Measurements from ENCODE around the gene TTI1. TPM values are rescaled to one million over a fixed set of nuclear protein-coding genes. Genes with fewer than 3 reads are reported as not detected.

Gene TTI1
- total RNA-seq, 1 experiment from 2014 or later, result 26.6 TPM

GRCh38 chr20:38000293-38000692 lies 33.0 kb downstream of the TTI1 start:
- no peak for DNase-seq (ENCODE audit: low read depth, low spot score)
- no TSS peak for BruUV-seq (replicated peaks)
- ChIA-PET POLR2A (no interaction called here), CTCF (no interaction called here)
- ATAC-seq, result no peak
- Histone ChIP-seq H3K27ac (ENCODE audit: low read length) (no peak overlapping the region), H3K9me3 (ENCODE audit: control insufficient read depth, insufficient read depth, low read depth, low read length) (no peaks in the 10 kb centered on the region), H3K36me3 (ENCODE audit: control insufficient read depth, insufficient read depth, low read length) (peaks cover 13% of the 10 kb centered on the region; the same call in 1 of the 2 replicates), H3K4me1 (ENCODE audit: control insufficient read depth, insufficient read depth, low read length) (no peaks in the 10 kb centered on the region), H3K4me3 (ENCODE audit: low read depth in 2 of 2, low read length in 2 of 2) (no peak overlapping the region), H3K27me3 (ENCODE audit: control insufficient read depth, insufficient read depth, low read length) (no peaks in the 10 kb centered on the region)
- no peak for TF ChIP-seq SIN3A (IDR thresholded peaks at IDR 0.05; ENCODE audit: borderline replicate concordance, insufficient read depth, low read depth, low read length)
- no peak for TF ChIP-seq REST (IDR thresholded peaks at IDR 0.05; ENCODE audit: insufficient read depth in 1 of 2, low read depth in 2 of 2, low read length in 1 of 2)
- no peak for TF ChIP-seq TCF7L2 (IDR thresholded peaks at IDR 0.05; ENCODE audit: low read depth, low read length)
- TF ChIP-seq POLR2AphosphoS5 (IDR thresholded peaks at IDR 0.05; ENCODE audit: low read depth, low read length), result no peak
- TF ChIP-seq, protein P1, sequence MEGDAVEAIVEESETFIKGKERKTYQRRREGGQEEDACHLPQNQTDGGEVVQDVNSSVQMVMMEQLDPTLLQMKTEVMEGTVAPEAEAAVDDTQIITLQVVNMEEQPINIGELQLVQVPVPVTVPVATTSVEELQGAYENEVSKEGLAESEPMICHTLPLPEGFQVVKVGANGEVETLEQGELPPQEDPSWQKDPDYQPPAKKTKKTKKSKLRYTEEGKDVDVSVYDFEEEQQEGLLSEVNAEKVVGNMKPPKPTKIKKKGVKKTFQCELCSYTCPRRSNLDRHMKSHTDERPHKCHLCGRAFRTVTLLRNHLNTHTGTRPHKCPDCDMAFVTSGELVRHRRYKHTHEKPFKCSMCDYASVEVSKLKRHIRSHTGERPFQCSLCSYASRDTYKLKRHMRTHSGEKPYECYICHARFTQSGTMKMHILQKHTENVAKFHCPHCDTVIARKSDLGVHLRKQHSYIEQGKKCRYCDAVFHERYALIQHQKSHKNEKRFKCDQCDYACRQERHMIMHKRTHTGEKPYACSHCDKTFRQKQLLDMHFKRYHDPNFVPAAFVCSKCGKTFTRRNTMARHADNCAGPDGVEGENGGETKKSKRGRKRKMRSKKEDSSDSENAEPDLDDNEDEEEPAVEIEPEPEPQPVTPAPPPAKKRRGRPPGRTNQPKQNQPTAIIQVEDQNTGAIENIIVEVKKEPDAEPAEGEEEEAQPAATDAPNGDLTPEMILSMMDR (IDR thresholded peaks at IDR 0.05), result no peak
- in situ Hi-C loops (cut with HindIII; ENCODE audit: low pct_unique_long_range_greater_than_20kb, low sequenced_read_pairs) (no loop called here), intact Hi-C loops (cut with micrococcal nuclease; ENCODE audit: unreplicated experiment) (no loop called here)

DNA sequence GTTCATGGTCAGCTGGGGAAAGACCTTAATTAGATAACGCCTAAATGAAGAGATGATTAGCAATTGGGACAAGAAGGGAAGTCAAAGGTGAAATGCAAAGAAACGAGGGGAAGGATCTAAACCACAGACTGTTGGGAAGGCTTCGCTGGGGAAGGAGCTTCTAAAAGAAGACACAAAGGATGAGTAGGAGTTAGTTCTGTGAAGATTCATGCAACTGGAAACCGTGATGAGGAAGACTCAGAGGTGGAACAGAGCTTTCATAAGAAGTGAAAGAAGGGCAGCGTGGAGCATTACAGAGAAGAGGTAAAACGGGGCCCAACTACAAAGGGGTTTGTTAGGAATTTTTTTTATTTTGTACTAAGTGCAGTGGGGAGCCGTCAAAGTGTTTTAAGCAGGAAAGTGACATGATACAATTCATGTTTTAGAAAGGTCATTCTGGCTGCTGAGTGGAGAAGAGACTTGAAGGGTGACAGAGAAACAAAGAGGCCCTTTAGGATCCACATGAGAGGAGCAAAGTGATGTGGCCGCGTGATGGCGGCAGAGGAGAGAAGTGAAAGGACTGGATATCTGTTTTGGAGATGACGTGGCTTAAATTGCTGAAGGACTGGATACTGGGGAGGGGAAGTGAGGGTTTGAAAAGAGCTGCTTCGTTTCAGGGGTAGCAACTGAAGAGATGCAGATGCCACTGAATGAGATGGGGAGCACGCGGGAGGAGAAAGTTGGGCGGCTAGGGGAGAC lies 33.6 kb downstream of the TTI1 start:
- Histone ChIP-seq H3K4me3 (ENCODE audit: low read depth in 2 of 2, low read length in 2 of 2) (no peak overlapping the region), H3K9me3 (ENCODE audit: control insufficient read depth, insufficient read depth, low read depth, low read length) (no peaks in the 10 kb centered on the region), H3K4me1 (ENCODE audit: control insufficient read depth, insufficient read depth, low read length) (no peaks in the 10 kb centered on the region), H3K36me3 (ENCODE audit: control insufficient read depth, insufficient read depth, low read length) (peaks cover 17% of the 10 kb centered on the region; the same call in 1 of the 2 replicates), H3K27me3 (ENCODE audit: control insufficient read depth, insufficient read depth, low read length) (no peaks in the 10 kb centered on the region), H3K27ac (ENCODE audit: low read length) (no peak overlapping the region)
- in situ Hi-C loops (cut with HindIII; ENCODE audit: low pct_unique_long_range_greater_than_20kb, low sequenced_read_pairs), result no loop called here
- ChIA-PET CTCF (no interaction called here), POLR2A (no interaction called here)
- BruUV-seq (replicated peaks), result no TSS peak
- TF ChIP-seq POLR2AphosphoS5 (IDR thresholded peaks at IDR 0.05; ENCODE audit: low read depth, low read length), result no peak
- no peak for TF ChIP-seq TCF7L2 (IDR thresholded peaks at IDR 0.05; ENCODE audit: low read depth, low read length)
- TF ChIP-seq REST (IDR thresholded peaks at IDR 0.05; ENCODE audit: insufficient read depth in 1 of 2, low read depth in 2 of 2, low read length in 1 of 2), result no peak
- TF ChIP-seq, protein P1 (IDR thresholded peaks at IDR 0.05), result no peak
- no peak for TF ChIP-seq SIN3A (IDR thresholded peaks at IDR 0.05; ENCODE audit: borderline replicate concordance, insufficient read depth, low read depth, low read length)
- no peak for ATAC-seq
- intact Hi-C loops (cut with micrococcal nuclease; ENCODE audit: unreplicated experiment), result no loop called here
- DNase-seq (ENCODE audit: low read depth, low spot score), result no peak

All from Panc1 (cell line).